HL-60 (cell line): ENCODE results near the gene CPLANE1.
"Not testable (repeated sequence)": the region's sequence is repeated elsewhere in the genome, so short reads cannot be mapped to it uniquely, and the experiment has no call there.

Source experiments
- DNase-seq, 2 experiments: peaks; one replicate each; pipeline ENCODE4 v3.0.0-alpha.2; 2010 to 2020; ENCODE audit warnings: low read depth in 1 of 2, low spot score in 1 of 2
- H3K27ac ChIP-seq: fragments of 250-450 bp; sonication (Bioruptor Pico); replicated peaks from 2 replicates; pipeline ENCODE4 v1.5.1; 2020; ENCODE audit warnings: mild to moderate bottlenecking, moderate library complexity
- H3K27me3 ChIP-seq: fragments of 250-450 bp; sonication (Bioruptor Pico); 2 replicates; pipeline ENCODE4 v1.5.1; 2021; ENCODE audit warnings: mild to moderate bottlenecking, moderate library complexity; ENCODE audit not compliant: insufficient read depth, poor library complexity, severe bottlenecking
- H3K4me3 ChIP-seq: replicated peaks from 2 replicates; pipeline ENCODE4 v1.5.1; 2011; ENCODE audit warnings: mild to moderate bottlenecking, control low read depth, low read length; ENCODE audit not compliant: insufficient read depth
- GABPA ChIP-seq: IDR thresholded peaks from 2 replicates; pipeline ENCODE4 v1.6.1; 2012; ENCODE audit warnings: low read depth
- POLR2AphosphoS5 ChIP-seq: IDR thresholded peaks from 2 replicates; pipeline ENCODE4 v1.6.1; 2012; ENCODE audit warnings: low read depth
- SPI1 ChIP-seq: IDR thresholded peaks from 2 replicates; pipeline ENCODE4 v1.6.1; 2012; ENCODE audit warnings: low read depth, mild to moderate bottlenecking, borderline replicate concordance
- long read RNA-seq: library from polyadenylated mRNA; unstranded; transcript quantifications from one replicate; pipeline ENCODE4 v2.0.0, GENCODE V29; 2020
- TF ChIP-seq, protein P1 (sequence below): IDR thresholded peaks from one replicate; pipeline ENCODE4 v1.5.1; 2011; ENCODE audit warnings: low read length, control low read depth, inconsistent platforms; ENCODE audit not compliant: insufficient read depth
- TF ChIP-seq, protein P2 (sequence below): IDR thresholded peaks from 2 replicates; pipeline ENCODE4 v1.6.1; 2012; ENCODE audit warnings: low read depth; ENCODE audit not compliant: insufficient replicate concordance

The CPLANE1 gene
- long read RNA-seq = 0 reads

DNA sequence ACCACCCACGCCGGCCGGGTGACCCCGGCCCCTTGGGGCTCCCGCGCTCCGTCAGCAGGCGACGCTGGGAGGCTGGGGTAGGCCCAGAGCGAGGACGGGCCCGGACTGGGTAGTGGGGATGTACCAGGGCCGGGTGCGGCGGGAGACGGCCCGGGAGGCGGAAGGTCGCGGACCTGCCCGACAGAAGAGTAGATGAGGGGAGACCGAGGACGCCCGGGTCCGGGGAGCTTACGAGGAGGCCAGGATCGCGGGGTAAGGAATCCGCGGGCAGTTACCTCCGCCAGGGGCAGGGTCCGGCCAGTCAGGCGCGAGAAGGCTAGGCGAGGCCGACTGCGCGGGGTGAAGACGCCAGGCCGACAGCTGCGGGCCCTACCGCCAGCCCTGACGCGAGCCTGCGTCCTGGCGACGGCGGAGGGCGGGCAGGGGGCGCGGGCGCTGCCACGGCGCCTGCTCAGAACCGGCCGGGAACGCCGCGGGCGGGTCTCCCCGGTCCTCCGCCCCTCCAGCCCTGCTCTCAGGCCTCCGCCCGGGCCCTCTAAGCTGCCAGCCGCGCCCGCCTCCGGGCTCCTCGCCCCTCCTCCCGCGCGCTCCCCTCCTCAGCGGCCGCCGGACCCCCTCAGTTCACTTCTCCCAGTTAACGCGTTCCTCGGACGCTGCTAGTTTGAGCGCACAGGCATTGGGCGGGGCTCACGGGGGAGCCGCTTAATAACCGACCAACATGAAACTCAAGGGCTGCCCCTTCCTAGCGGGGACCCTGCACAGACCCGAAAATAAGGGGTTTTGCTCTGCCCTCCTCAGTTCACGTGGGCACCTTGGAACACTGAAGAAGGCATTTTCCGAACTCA, at the start of gene CPLANE1:
Gene CPLANE1, minus strand, starts transcription at position 407 of the 845 bp plus-strand sequence. CDS start 1,678 bp downstream, outside the sequence.
- TF ChIP-seq GABPA (no peak), POLR2AphosphoS5 (no peak), SPI1 (no peak)
- TF ChIP-seq, protein P1, sequence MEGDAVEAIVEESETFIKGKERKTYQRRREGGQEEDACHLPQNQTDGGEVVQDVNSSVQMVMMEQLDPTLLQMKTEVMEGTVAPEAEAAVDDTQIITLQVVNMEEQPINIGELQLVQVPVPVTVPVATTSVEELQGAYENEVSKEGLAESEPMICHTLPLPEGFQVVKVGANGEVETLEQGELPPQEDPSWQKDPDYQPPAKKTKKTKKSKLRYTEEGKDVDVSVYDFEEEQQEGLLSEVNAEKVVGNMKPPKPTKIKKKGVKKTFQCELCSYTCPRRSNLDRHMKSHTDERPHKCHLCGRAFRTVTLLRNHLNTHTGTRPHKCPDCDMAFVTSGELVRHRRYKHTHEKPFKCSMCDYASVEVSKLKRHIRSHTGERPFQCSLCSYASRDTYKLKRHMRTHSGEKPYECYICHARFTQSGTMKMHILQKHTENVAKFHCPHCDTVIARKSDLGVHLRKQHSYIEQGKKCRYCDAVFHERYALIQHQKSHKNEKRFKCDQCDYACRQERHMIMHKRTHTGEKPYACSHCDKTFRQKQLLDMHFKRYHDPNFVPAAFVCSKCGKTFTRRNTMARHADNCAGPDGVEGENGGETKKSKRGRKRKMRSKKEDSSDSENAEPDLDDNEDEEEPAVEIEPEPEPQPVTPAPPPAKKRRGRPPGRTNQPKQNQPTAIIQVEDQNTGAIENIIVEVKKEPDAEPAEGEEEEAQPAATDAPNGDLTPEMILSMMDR = no peak
- TF ChIP-seq, protein P2, sequence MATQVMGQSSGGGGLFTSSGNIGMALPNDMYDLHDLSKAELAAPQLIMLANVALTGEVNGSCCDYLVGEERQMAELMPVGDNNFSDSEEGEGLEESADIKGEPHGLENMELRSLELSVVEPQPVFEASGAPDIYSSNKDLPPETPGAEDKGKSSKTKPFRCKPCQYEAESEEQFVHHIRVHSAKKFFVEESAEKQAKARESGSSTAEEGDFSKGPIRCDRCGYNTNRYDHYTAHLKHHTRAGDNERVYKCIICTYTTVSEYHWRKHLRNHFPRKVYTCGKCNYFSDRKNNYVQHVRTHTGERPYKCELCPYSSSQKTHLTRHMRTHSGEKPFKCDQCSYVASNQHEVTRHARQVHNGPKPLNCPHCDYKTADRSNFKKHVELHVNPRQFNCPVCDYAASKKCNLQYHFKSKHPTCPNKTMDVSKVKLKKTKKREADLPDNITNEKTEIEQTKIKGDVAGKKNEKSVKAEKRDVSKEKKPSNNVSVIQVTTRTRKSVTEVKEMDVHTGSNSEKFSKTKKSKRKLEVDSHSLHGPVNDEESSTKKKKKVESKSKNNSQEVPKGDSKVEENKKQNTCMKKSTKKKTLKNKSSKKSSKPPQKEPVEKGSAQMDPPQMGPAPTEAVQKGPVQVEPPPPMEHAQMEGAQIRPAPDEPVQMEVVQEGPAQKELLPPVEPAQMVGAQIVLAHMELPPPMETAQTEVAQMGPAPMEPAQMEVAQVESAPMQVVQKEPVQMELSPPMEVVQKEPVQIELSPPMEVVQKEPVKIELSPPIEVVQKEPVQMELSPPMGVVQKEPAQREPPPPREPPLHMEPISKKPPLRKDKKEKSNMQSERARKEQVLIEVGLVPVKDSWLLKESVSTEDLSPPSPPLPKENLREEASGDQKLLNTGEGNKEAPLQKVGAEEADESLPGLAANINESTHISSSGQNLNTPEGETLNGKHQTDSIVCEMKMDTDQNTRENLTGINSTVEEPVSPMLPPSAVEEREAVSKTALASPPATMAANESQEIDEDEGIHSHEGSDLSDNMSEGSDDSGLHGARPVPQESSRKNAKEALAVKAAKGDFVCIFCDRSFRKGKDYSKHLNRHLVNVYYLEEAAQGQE = no peak
- Histone ChIP-seq H3K27ac (peak within 1 kb of the TSS; percentile 50), H3K4me3 (peak within 1 kb of the TSS; percentile 58)

DNA sequence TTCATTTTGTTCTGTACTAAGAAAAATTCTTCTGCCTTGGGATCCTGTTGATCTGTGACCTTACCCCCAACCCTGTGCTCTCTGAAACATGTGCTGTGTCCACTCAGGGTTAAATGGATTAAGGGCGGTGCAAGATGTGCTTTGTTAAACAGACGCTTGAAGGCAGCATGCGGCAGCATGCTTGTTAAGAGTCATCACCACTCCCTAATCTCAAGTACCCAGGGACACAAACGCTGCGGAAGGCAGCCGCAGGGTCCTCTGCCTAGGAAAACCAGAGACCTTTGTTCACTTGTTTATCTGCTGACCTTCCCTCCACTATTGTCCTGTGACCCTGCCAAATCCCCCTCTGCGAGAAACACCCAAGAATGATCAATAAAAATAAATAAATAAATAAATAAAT, 47.1 kb upstream of the CPLANE1 start:
- not testable (repeated sequence) for H3K27me3 ChIP-seq, H3K27ac ChIP-seq, DNase-seq, H3K4me3 ChIP-seq

More for the DNA sequence above, at the start of gene CPLANE1:
- DNase-seq = peak; percentile 8 to 42
- H3K27me3 ChIP-seq = no peaks in the 10 kb centered on the region

DNA sequence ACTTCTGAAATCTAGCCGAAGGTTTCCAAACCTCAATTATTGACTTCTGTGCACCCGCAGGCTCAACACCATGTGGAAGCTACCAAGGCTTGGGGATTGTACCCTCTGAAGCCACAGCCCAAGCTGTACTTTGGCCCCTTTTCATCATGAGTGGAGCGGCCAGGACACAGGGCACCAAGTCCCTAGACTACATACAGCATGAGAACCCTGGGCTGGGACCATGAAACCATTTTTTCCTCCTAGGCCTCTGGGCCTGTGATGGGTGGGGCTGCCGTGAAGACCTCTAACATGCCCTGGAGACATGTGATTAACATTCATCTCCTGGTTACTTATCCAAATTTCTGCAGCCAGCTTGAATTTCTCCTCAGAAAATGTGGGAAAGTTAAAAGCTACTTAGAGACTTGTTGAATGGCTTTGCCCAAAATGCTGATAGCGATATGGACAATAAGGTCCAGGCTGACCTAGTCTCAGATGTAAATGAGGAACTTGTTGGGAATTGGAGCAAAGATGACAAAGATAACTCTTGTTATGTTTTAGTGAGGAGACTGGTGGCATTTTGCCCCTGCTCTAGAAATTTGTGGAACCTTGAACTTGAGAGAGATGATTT, 34.1 kb upstream of the CPLANE1 start:
- no peak for DNase-seq
- H3K27me3 ChIP-seq = no peaks in the 10 kb centered on the region
- H3K4me3 ChIP-seq = no peak overlapping the region
- TF ChIP-seq, protein P2 = no peak
- TF ChIP-seq GABPA = no peak
- TF ChIP-seq POLR2AphosphoS5 = no peak
- TF ChIP-seq SPI1 = no peak
- TF ChIP-seq, protein P1 = no peak
- no peak overlapping the region for H3K27ac ChIP-seq

DNA sequence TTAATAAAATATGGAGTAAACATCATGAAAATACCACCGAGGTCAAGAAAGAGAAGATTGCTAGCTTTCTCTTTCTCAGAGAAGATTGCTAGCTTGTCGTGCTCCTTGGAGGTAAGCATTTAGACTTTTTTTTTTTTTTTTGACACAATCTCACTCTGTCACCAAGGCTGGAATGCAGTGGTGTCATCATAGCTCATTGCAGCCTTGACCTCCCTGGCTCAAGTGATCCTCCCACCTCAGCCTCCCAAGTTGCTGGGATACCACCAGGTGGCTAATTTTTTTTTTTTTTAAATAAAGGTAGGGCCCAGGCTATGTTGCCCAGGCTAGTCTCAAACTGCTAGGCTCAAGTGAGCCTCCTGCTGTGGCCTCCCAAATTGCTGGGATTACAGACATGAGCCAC, 26.3 kb upstream of the CPLANE1 start:
- TF ChIP-seq POLR2AphosphoS5 (no peak), SPI1 (no peak), GABPA (no peak)
- TF ChIP-seq, protein P2 = no peak
- TF ChIP-seq, protein P1 = no peak
- Histone ChIP-seq H3K4me3 (no peak overlapping the region), H3K27ac (no peak overlapping the region), H3K27me3 (no peaks in the 10 kb centered on the region)
- no peak for DNase-seq
